Measurements from ENCODE around the gene SKA2. TPM values are rescaled to one million over a fixed set of nuclear protein-coding genes. Genes with fewer than 3 reads are reported as not detected.
"Not testable (repeated sequence)": the region's sequence is repeated elsewhere in the genome, so short reads cannot be mapped to it uniquely, and the experiment has no call there.

Gene SKA2
- total and polyA plus RNA-seq, 10 of the 15 experiments (the other 5 are each of a cell fraction or from before 2014, with no cell fraction given), result 40.3 to 137 (median 112) TPM

DNA sequence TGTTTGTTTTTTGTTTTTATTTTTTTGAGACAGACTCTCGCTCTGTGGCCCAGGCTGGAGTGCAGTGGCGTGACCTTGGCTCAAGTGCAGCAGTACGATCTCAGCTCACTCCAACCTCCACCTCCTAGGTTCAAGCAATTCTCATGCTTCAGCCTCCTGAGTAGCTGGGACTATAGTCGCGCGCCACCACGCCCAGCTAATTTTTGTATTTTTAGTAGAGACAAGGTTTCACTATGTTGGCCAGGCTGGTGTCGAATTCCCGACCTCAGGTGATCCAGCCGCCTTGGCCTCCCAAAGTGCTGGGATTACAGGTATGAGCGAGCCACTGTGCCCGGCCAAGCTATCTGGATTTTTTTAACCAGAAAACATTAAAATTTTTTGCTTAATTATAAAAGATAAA is 64.4 kb downstream of the SKA2 start:
- FAIRE-seq; RAD21 ChIA-PET (ENCODE audit: unreplicated experiment); DNase-seq (ENCODE audit: low read depth, low spot score); POLR2A ChIA-PET; H3K9ac ChIP-seq (ENCODE audit: control insufficient read depth, insufficient read depth, low read length); H3K9me3 ChIP-seq (replicated peaks; ENCODE audit: control insufficient read depth, insufficient read depth, low read length); H3K4me2 ChIP-seq (ENCODE audit: control insufficient read depth, insufficient read depth); H4K20me1 ChIP-seq (ENCODE audit: control insufficient read depth, insufficient read depth); H3K27ac ChIP-seq (ENCODE audit: control insufficient read depth, insufficient read depth); H3K4me3 ChIP-seq; BruUV-seq (replicated peaks); H3K27me3 ChIP-seq (replicated peaks in 1 of 2; ENCODE audit: control insufficient read depth in 2 of 2, insufficient read depth in 2 of 2, low read length in 1 of 2); H2AFZ ChIP-seq (ENCODE audit: control insufficient read depth, low read depth, low read length); in situ Hi-C loops (cut with MboI); H3K4me1 ChIP-seq (ENCODE audit: control insufficient read depth, insufficient read depth, low read length); ATAC-seq; intact Hi-C loops (cut with micrococcal nuclease; ENCODE audit: unreplicated experiment); SMC1A ChIA-PET (ENCODE audit: uncharacterized antibody, unreplicated experiment); H3K36me3 ChIP-seq (ENCODE audit: control insufficient read depth in 2 of 2, insufficient read depth in 2 of 2, low read length in 1 of 2): not testable (repeated sequence)
- CTCF ChIA-PET, result interaction anchor here (0.6 kb wide), 1 partner anchor 836 kb away, joined by 3 read pairs; no protein-coding TSS in a partner anchor
- TF ChIP-seq ETV6 (conservative IDR thresholded peaks at IDR 0.05 in 1 of 2, IDR thresholded peaks at IDR 0.05 in 1 of 2; ENCODE audit: borderline replicate concordance in 1 of 2, low read depth in 1 of 2), result peak in 1 of 2 experiments; percentile 77; a peak in 2 of 4 replicates
- 99% methylated on average over 12 of the region's 12 CpGs for WGBS (ENCODE audit: insufficient coverage, insufficient replicate concordance, low lambda C conversion rate, missing lambda C conversion rate)
- peaks cover 11% of the 10 kb centered on the region for H3K79me2 ChIP-seq (ENCODE audit: control insufficient read depth, insufficient read depth, low read length)

DNA sequence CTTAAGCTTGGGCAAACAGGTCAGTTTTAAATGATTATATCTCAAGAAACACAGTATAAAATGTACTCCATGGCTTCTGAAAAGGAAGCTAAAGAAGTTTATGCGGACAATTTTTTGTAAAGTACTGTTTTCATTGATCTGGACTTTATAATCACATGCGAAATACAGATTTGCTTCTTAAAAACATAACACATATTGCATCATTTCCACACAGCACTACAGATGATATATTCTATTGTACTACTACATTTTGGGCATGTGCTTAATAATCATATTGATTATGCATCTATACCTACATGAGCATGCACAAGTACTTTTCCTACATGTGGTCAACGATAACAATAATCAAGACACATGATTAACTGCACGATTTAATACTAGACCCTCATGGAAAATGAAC is 70.8 kb downstream of the SKA2 start:
- intact Hi-C loops (cut with micrococcal nuclease; ENCODE audit: unreplicated experiment), result no loop called here
- no TSS peak for BruUV-seq (replicated peaks)
- SMC1A ChIA-PET (ENCODE audit: uncharacterized antibody, unreplicated experiment), result interaction anchor here (1.3 kb wide), 1 partner anchor 12 kb away, joined by 3 read pairs; no protein-coding TSS in a partner anchor

More for the DNA sequence above, 70.8 kb downstream of the SKA2 start:
- DNase-seq (ENCODE audit: low read depth, low spot score), result no peak
- H3K27me3 ChIP-seq (replicated peaks in 1 of 2; ENCODE audit: control insufficient read depth in 2 of 2, insufficient read depth in 2 of 2, low read length in 1 of 2), result no peaks in the 10 kb centered on the region
- no peak overlapping the region for H3K27ac ChIP-seq (ENCODE audit: control insufficient read depth, insufficient read depth)
- POLR2A ChIA-PET, result no interaction called here
- RAD21 ChIA-PET (ENCODE audit: unreplicated experiment), result no interaction called here
- no peaks in the 10 kb centered on the region for H3K9me3 ChIP-seq (replicated peaks; ENCODE audit: control insufficient read depth, insufficient read depth, low read length)
- CTCF ChIA-PET, result no interaction called here
- H3K9ac ChIP-seq (ENCODE audit: control insufficient read depth, insufficient read depth, low read length), result no peak overlapping the region
- ATAC-seq, result no peak
- H3K4me2 ChIP-seq (ENCODE audit: control insufficient read depth, insufficient read depth), result no peak overlapping the region
- H3K4me3 ChIP-seq, result no peak overlapping the region
- H3K79me2 ChIP-seq (ENCODE audit: control insufficient read depth, insufficient read depth, low read length), result no peaks in the 10 kb centered on the region
- no peaks in the 10 kb centered on the region for H3K4me1 ChIP-seq (ENCODE audit: control insufficient read depth, insufficient read depth, low read length)
- H4K20me1 ChIP-seq (ENCODE audit: control insufficient read depth, insufficient read depth), result no peaks in the 10 kb centered on the region
- no peak for FAIRE-seq
- TF ChIP-seq HDGF (IDR thresholded peaks at IDR 0.05), result no peak
- TF ChIP-seq RELA (IDR thresholded peaks at IDR 0.05; ENCODE audit: borderline replicate concordance, partially characterized antibody), result no peak
- WGBS (ENCODE audit: insufficient coverage, insufficient replicate concordance, low lambda C conversion rate, missing lambda C conversion rate), result 100% methylated on average over 4 of the region's 4 CpGs
- in situ Hi-C loops (cut with MboI), result no loop called here
- peaks cover 0 to 8% of the 10 kb centered on the region in 2 experiments for H3K36me3 ChIP-seq (ENCODE audit: control insufficient read depth in 2 of 2, insufficient read depth in 2 of 2, low read length in 1 of 2)
- no peak overlapping the region for H2AFZ ChIP-seq (ENCODE audit: control insufficient read depth, low read depth, low read length)
